Astrocyte (in vitro differentiated cells and primary cell): ENCODE results near the gene PCYT1B.

ENCODE experiments used
- EZH2 ChIP-seq: IDR thresholded peaks from 2 replicates; pipeline ENCODE4 v1.6.1; 2012; ENCODE audit warnings: mild to moderate bottlenecking, low read length, inconsistent platforms; ENCODE audit not compliant: insufficient read depth
- TF ChIP-seq, protein P1 (sequence below): IDR thresholded peaks from 2 replicates; pipeline ENCODE4 v1.5.1; 2011; ENCODE audit warnings: low read depth, mild to moderate bottlenecking, inconsistent platforms, low read length, moderate library complexity; ENCODE audit not compliant: insufficient read depth

DNA sequence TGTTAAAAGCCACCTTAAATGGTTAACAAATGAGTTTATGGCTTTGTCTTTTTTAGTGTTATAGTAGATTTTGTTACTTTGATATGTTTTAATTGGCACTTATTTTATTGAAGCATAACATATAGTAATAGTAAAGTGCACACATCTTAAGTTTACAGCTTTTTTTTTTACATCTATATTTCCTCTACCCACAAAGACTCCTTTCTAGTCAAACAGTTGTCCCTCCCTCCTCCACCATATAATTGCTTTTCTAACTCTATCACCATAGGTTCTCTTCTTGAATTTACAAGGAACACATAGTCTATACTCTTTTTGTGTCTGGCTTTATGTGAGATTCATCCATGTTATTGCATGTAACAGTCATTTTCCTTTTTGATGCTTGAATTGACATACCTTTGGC is 110.6 kb downstream of the PCYT1B start:
- TF ChIP-seq, protein P1, sequence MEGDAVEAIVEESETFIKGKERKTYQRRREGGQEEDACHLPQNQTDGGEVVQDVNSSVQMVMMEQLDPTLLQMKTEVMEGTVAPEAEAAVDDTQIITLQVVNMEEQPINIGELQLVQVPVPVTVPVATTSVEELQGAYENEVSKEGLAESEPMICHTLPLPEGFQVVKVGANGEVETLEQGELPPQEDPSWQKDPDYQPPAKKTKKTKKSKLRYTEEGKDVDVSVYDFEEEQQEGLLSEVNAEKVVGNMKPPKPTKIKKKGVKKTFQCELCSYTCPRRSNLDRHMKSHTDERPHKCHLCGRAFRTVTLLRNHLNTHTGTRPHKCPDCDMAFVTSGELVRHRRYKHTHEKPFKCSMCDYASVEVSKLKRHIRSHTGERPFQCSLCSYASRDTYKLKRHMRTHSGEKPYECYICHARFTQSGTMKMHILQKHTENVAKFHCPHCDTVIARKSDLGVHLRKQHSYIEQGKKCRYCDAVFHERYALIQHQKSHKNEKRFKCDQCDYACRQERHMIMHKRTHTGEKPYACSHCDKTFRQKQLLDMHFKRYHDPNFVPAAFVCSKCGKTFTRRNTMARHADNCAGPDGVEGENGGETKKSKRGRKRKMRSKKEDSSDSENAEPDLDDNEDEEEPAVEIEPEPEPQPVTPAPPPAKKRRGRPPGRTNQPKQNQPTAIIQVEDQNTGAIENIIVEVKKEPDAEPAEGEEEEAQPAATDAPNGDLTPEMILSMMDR, result no peak
- no peak for TF ChIP-seq EZH2
